SK-N-SH treated with all-trans-retinoic acid at 6 μM for 48 hours (cell line): ENCODE data around the gene METRNL.
"Not testable (repeated sequence)": the region's sequence is repeated elsewhere in the genome, so short reads cannot be mapped to it uniquely, and the experiment has no call there.

Source experiments
- ATAC-seq: fragments of 200-7000 bp; cut with Tn5 transposase; 3 replicates; pipeline ENCODE4 v1.9.1; 2020; ENCODE audit warnings: mild to moderate bottlenecking, moderate library complexity
- BACH2 ChIP-seq: fragments of 250-450 bp; sonication (Bioruptor Pico); IDR thresholded peaks from 2 replicates; pipeline ENCODE4 v1.9.0; 2021; ENCODE audit warnings: mild to moderate bottlenecking, borderline replicate concordance
- CREB5 ChIP-seq: fragments of 250-450 bp; sonication (Bioruptor Pico); IDR thresholded peaks from 2 replicates; pipeline ENCODE4 v1.5.1; 2020; ENCODE audit warnings: low read depth, mild to moderate bottlenecking, moderate library complexity
- CSDC2 ChIP-seq: fragments of 250-450 bp; sonication (Bioruptor Pico); IDR thresholded peaks from 2 replicates; pipeline ENCODE4 v1.5.0; 2020; ENCODE audit warnings: mild to moderate bottlenecking, moderate library complexity
- CSRNP3 ChIP-seq: fragments of 250-450 bp; sonication (Bioruptor Pico); IDR thresholded peaks from 2 replicates; pipeline ENCODE4 v1.5.1; 2021; ENCODE audit warnings: mild to moderate bottlenecking, moderate library complexity
- GLIS3 ChIP-seq: fragments of 250-450 bp; sonication (Bioruptor Pico); IDR thresholded peaks from 2 replicates; pipeline ENCODE4 v1.5.0; 2020; ENCODE audit warnings: mild to moderate bottlenecking, moderate library complexity
- ISL1 ChIP-seq: fragments of 250-450 bp; sonication (Bioruptor Pico); IDR thresholded peaks from 2 replicates; pipeline ENCODE4 v2.1.2; 2022; ENCODE audit warnings: mild to moderate bottlenecking, moderate library complexity
- OSR1 ChIP-seq: fragments of 250-450 bp; sonication (Bioruptor Pico); IDR thresholded peaks from 2 replicates; pipeline ENCODE4 v1.8.0; 2022; ENCODE audit warnings: moderate library complexity, mild to moderate bottlenecking, inconsistent platforms
- PATZ1 ChIP-seq: fragments of 250-450 bp; sonication (Bioruptor Pico); IDR thresholded peaks from 2 replicates; pipeline ENCODE4 v1.8.0; 2020; ENCODE audit warnings: mild to moderate bottlenecking, moderate library complexity, borderline replicate concordance
- POU6F1 ChIP-seq: fragments of 250-450 bp; sonication (Bioruptor Pico); IDR thresholded peaks from 2 replicates; pipeline ENCODE4 v1.8.0; 2021; ENCODE audit warnings: low read depth, mild to moderate bottlenecking, moderate library complexity, borderline replicate concordance
- PPARA ChIP-seq: fragments of 250-450 bp; sonication (Bioruptor Pico); IDR thresholded peaks from 2 replicates; pipeline ENCODE4 v1.5.0; 2020; ENCODE audit warnings: mild to moderate bottlenecking, borderline replicate concordance
- RARB ChIP-seq: fragments of 250-450 bp; sonication (Bioruptor Pico); IDR thresholded peaks from 2 replicates; pipeline ENCODE4 v1.8.0; 2021; ENCODE audit warnings: mild to moderate bottlenecking, moderate library complexity
- TCF4 ChIP-seq: fragments of 250-450 bp; sonication (Bioruptor Pico); IDR thresholded peaks from 2 replicates; pipeline ENCODE4 v1.8.0; 2021; ENCODE audit warnings: mild to moderate bottlenecking, moderate library complexity, borderline replicate concordance
- TOX ChIP-seq: fragments of 250-450 bp; sonication (Bioruptor Pico); IDR thresholded peaks from 2 replicates; pipeline ENCODE4 v1.8.0; 2021; ENCODE audit warnings: mild to moderate bottlenecking, moderate library complexity, borderline replicate concordance
- ZC3H10 ChIP-seq: fragments of 250-450 bp; sonication (Bioruptor Pico); IDR thresholded peaks from 2 replicates; pipeline ENCODE4 v1.5.1; 2021; ENCODE audit warnings: mild to moderate bottlenecking, moderate library complexity
- ZFP30 ChIP-seq: fragments of 450-650 bp; formaldehyde crosslinking; IDR thresholded peaks from 2 replicates; pipeline ENCODE4 v1.5.0; 2022; ENCODE audit warnings: mild to moderate bottlenecking, moderate library complexity
- ZNF565 ChIP-seq: fragments of 450-650 bp; formaldehyde crosslinking; conservative IDR thresholded peaks from 2 replicates; pipeline ENCODE4 v1.5.0; 2020; ENCODE audit warnings: low read depth, mild to moderate bottlenecking, moderate library complexity
- ZNF70 ChIP-seq: fragments of 450-650 bp; formaldehyde crosslinking; IDR thresholded peaks from 2 replicates; pipeline ENCODE4 v1.5.0; 2020; ENCODE audit warnings: mild to moderate bottlenecking, moderate library complexity
- ZNF8 ChIP-seq: fragments of 450-650 bp; formaldehyde crosslinking; IDR thresholded peaks from 2 replicates; pipeline ENCODE4 v1.5.0; 2020; ENCODE audit warnings: mild to moderate bottlenecking, moderate library complexity
- TF ChIP-seq, protein P1 (sequence below): fragments of 250-450 bp; sonication (Bioruptor Pico); IDR thresholded peaks from 2 replicates; pipeline ENCODE4 v1.5.0; 2020; ENCODE audit warnings: mild to moderate bottlenecking, moderate library complexity

Gene METRNL

DNA sequence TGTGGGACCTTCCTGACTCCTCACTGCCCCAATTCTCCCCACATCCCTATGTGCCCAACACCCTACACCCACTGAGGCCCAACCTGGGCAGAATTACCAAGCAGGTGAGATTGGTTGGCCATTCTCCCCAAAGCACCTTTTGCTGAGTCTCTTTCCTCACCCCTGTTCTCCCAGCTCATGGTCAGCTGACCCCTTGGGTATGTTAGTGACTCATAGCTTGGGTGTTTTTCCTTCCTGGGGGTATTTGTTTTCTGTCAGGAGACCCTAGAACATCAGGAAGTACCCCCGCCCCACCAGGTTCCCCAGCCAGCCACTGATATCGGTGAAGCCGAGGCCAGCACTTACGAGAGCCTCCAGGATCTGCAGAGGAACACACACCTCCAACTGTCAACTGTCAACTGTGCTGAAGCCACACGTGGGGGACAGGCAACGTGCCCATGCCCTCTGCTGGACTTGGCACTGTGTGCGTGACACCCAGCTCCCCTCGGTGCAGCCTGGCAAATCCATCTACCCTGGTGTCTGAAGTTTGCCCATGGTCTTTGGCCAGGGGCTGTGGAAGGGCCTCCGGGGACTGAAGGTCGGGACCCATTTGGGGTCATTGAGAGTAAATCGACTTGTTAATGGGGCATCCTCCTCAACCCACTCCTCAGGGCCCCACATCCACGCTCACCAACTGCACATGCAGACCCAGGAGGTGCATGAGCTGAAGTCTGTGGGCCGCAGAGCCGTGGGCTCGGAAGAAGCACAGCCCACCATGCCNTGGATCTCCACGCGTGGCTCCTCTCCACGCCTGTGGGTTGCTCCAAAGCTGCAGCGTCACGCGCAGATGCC, 53.1 kb downstream of the METRNL start:
- no peak; the same call in 2 of the 3 replicates for ATAC-seq
- TF ChIP-seq ZNF70 (no peak), PATZ1 (CRISPR knock-in tag) (no peak), POU6F1 (CRISPR knock-in tag) (no peak), CSDC2 (CRISPR knock-in tag) (no peak), ISL1 (CRISPR knock-in tag) (no peak), PPARA (CRISPR knock-in tag) (no peak), ZFP30 (CRISPR knock-in tag) (no peak), TOX (CRISPR knock-in tag) (no peak), RARB (CRISPR knock-in tag) (no peak)

GRCh38 chr17:83133302-83134121, 54.1 kb downstream of the METRNL start:
- peak; percentile 59 for ATAC-seq
- TF ChIP-seq ZNF565 (CRISPR knock-in tag): no peak
- no peak for TF ChIP-seq ISL1 (CRISPR knock-in tag)

DNA sequence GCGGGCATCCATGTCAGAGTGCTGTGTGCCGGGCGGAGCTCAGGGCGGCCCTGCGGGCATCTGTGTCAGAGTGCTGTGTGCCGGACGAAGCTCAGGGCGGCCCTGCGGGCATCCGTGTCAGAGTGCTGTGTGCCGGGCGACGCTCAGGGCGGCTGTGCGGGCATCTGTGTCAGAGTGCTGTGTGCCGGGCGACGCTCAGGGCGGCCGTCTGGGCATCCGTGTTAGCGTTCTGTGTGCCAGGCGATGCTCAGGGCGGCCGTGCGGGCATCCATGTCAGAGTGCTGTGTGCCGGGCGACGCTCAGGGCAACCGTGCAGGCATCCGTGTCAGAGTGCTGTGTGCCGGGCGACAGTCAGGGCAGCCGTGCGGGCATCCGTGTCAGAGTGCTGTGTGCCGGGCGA, 55.0 kb downstream of the METRNL start:
- ATAC-seq: not testable (repeated sequence)

- TF ChIP-seq ZNF565 (CRISPR knock-in tag) (no peak), ZNF8 (no peak), OSR1 (CRISPR knock-in tag) (no peak), ZC3H10 (CRISPR knock-in tag) (no peak), TCF4 (CRISPR knock-in tag) (no peak), ISL1 (CRISPR knock-in tag) (no peak), CSRNP3 (CRISPR knock-in tag) (no peak), RARB (CRISPR knock-in tag) (no peak), ZNF70 (no peak), GLIS3 (CRISPR knock-in tag) (no peak), CSDC2 (CRISPR knock-in tag) (no peak), CREB5 (CRISPR knock-in tag) (no peak), ZFP30 (CRISPR knock-in tag) (no peak), BACH2 (CRISPR knock-in tag) (no peak), POU6F1 (CRISPR knock-in tag) (no peak)
- TF ChIP-seq, protein P1, sequence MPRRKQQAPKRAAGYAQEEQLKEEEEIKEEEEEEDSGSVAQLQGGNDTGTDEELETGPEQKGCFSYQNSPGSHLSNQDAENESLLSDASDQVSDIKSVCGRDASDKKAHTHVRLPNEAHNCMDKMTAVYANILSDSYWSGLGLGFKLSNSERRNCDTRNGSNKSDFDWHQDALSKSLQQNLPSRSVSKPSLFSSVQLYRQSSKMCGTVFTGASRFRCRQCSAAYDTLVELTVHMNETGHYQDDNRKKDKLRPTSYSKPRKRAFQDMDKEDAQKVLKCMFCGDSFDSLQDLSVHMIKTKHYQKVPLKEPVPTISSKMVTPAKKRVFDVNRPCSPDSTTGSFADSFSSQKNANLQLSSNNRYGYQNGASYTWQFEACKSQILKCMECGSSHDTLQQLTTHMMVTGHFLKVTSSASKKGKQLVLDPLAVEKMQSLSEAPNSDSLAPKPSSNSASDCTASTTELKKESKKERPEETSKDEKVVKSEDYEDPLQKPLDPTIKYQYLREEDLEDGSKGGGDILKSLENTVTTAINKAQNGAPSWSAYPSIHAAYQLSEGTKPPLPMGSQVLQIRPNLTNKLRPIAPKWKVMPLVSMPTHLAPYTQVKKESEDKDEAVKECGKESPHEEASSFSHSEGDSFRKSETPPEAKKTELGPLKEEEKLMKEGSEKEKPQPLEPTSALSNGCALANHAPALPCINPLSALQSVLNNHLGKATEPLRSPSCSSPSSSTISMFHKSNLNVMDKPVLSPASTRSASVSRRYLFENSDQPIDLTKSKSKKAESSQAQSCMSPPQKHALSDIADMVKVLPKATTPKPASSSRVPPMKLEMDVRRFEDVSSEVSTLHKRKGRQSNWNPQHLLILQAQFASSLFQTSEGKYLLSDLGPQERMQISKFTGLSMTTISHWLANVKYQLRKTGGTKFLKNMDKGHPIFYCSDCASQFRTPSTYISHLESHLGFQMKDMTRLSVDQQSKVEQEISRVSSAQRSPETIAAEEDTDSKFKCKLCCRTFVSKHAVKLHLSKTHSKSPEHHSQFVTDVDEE (CRISPR knock-in tag): no peak
- ATAC-seq: no peak
Measured at GRCh38 chr17:83135692-83136091, 56.3 kb downstream of the METRNL start.
